Posterior cingulate gyrus (tissue), 11 donors: ENCODE results near the gene AHNAK2.

Source experiments
- DNase-seq, 10 donors: peaks; one replicate each; pipeline versions ENCODE4 v3.0.0 to v3.0.0-alpha.2; 2020 to 2021; ENCODE audit warnings: mixed read lengths in 3 of 10
- intact Hi-C: fragments of 100-400 bp; cut with DNase I; formaldehyde crosslinking; loops from one replicate; pipeline ENCODE4 v1.15.1; 2023

AHNAK2 gene

GRCh38 chr14:105013150-105013785, 35.1 kb upstream of the AHNAK2 start:
- intact Hi-C loops: no loop called here
- peak in 5 of 10 donors; percentile 21 to 88 (median 44) for DNase-seq

DNA sequence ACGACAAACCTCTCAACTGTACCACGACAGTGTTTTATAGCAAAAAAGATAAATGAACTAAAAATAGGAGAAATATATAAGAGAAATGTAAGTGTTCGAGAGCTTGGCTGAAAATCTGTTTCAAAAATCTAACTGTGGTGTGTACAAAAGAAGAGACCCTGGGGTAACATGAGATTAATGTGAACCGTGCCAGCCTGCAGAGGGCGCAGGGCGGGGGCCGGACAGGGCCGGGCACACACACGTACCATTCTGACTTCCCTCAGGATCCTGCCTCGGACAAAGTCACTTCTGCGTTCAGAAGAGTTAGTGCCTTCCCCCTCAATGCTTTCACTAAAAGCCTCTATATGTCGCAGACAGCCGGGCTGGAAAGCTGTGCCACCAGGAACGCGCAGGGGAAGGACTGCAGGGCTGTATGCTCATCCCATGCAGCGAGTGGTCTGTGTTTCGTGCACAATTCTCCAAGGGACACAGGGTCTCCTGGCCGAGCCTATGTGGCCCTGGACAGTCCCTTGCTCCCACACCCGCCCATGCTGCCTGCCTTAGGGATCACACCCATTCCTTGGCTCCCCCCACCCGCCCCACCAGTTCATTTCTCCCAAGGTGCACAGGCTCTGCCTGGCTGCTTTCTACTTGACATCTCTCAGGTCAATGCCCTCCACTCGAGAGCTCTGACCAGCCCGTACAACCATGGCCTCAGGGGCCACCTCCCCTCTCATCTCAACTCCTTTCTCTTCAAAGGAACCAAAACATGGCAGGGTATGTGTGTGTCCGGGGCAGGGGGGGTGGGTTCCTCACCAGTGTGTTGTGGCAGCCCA, 34.2 kb upstream of the AHNAK2 start:
- intact Hi-C loops: no loop called here
- DNase-seq: peak in 3 of 10 donors; percentile 15 to 89 (median 81)

- DNase-seq: peak in 2 of 10 donors; percentile 60 to 76
- intact Hi-C loops: no loop called here
Measured at GRCh38 chr14:105011312-105011990, 33.3 kb upstream of the AHNAK2 start.

GRCh38 chr14:105010891-105011291, 32.7 kb upstream of the AHNAK2 start:
- DNase-seq: peak in 2 of 10 donors; percentile 77 to 79
- intact Hi-C loops: no loop called here

GRCh38 chr14:105010106-105010505, 31.9 kb upstream of the AHNAK2 start:
- intact Hi-C loops: no loop called here
- DNase-seq: peak in 2 of 10 donors; percentile 17 to 39

GRCh38 chr14:105007593-105008264, 29.6 kb upstream of the AHNAK2 start:
- peak in 2 of 10 donors; percentile 17 to 41 for DNase-seq
- intact Hi-C loops: no loop called here

- DNase-seq: peak in 2 of 10 donors; percentile 45 to 61
- intact Hi-C loops: no loop called here
Measured at GRCh38 chr14:105006831-105007592, 28.8 kb upstream of the AHNAK2 start.

GRCh38 chr14:105005929-105006830, 28.0 kb upstream of the AHNAK2 start:
- DNase-seq: peak in 2 of 10 donors; percentile 62 to 75
- intact Hi-C loops: no loop called here

- intact Hi-C loops: no loop called here
- peak in 2 of 10 donors; percentile 73 to 76 for DNase-seq
Measured at GRCh38 chr14:105005329-105005928, 27.3 kb upstream of the AHNAK2 start.

DNA sequence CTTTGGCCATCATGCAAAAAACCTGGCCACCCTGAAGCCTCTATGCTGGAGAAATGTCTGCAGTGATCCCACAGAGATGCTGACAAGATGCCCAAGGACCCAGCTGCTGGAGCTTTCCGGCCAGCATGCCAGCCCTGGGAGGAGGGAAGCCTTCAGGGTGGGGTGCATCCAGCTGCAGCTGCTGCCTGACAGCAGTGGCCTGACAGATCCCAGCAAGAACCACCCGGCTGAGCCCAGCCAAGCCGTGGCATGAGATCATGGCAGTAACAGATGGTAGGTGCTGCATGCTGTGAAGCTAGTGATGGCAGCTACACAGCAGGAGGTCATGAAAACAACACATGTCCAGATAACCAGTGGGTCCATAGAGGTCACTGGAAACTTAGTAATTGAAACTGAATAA, 21.2 kb upstream of the AHNAK2 start:
- intact Hi-C loops: no loop called here
- peak in 1 of 10 donors; percentile 56 for DNase-seq

DNA sequence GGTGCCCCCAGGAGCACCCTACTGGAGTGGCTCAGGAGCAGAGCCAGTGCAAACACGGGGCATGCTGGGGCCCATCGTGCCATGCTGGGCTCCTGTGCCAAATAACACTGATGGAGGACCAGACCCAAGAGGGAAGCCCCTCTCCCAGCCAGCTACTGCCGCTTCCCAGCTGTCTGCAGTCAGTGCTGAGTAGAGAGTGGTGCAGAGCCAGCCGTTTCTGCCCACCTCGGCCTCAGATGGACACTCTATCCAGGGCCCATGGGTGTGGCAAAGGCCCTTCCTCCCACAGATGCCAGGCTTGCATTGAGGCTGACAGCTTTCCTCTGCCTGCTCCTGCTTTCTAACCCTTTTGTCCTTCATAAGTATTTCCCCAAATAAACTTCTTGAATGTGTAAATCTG, 20.6 kb upstream of the AHNAK2 start:
- intact Hi-C loops: no loop called here
- DNase-seq: peak in 1 of 10 donors; percentile 23

DNA sequence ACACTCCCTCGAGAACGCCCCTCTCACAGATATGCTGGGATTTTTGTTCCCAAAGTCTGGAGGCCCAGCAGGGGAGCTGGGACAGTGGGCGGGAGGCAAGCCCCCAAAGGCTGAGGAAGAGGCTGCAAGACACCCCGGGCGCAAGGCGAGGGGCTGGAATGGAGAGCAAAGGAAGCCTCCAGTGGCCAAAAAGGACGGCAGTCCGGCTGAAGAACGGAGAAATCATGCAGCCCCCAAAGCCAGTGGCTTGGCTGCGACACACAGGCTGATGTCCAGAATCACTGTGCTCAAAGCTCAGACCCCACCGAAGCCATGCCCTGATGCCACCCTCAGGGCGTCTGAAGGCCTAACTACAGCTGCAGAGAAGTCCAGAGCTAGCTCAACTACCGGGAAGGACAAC, 18.3 kb upstream of the AHNAK2 start:
- DNase-seq: no peak
- intact Hi-C loops: no loop called here

DNA sequence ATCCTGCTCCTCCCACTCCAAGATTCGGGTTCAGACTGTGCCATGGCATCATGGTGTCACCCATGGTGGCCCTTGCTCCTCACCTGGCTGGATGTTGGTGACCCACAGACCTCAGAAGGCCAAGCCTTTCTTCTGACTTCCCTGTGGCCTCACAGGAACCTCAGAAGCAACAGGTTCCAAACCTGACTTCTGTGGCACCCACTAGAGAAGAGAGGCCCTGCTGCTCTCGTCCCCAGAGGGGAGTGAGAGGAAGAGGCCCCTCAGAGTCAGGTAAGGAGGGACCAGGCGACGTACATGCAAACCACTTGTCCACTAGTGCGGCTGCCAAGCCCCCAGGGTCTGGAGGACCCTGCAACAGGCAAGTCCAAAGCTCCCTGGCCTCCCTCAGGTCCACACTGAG, 17.9 kb upstream of the AHNAK2 start:
- intact Hi-C loops: no loop called here
- DNase-seq: no peak

GRCh38 chr14:104994978-104995377, 16.8 kb upstream of the AHNAK2 start:
- DNase-seq: peak in 1 of 10 donors; percentile 57
- intact Hi-C loops: no loop called here

GRCh38 chr14:104993808-104994591, 15.8 kb upstream of the AHNAK2 start:
- peak in 1 of 10 donors; percentile 73 for DNase-seq

GRCh38 chr14:104993306-104993705, 15.1 kb upstream of the AHNAK2 start:
- intact Hi-C loops: no loop called here
- DNase-seq: peak in 1 of 10 donors; percentile 67

More at GRCh38 chr14:104993808-104994591, 15.8 kb upstream of the AHNAK2 start:
- intact Hi-C loops: no loop called here

GRCh38 chr14:104992501-104992900, 14.3 kb upstream of the AHNAK2 start:
- no peak for DNase-seq
- intact Hi-C loops: no loop called here

GRCh38 chr14:104991896-104992230, 13.7 kb upstream of the AHNAK2 start:
- no peak for DNase-seq
- intact Hi-C loops: no loop called here
